HEK293T (cell line): ENCODE data around the gene CALML6.
"Not testable (repeated sequence)": the region's sequence is repeated elsewhere in the genome, so short reads cannot be mapped to it uniquely, and the experiment has no call there.

Experiments
- BHLHE40 ChIP-seq: fragments of 450-650 bp; IDR thresholded peaks from 2 replicates; pipeline ENCODE4 v1.6.1; 2016; ENCODE audit warnings: mild to moderate bottlenecking, moderate library complexity, borderline replicate concordance
- FOXK2 ChIP-seq: fragments of 450-650 bp; IDR thresholded peaks from 2 replicates; pipeline ENCODE4 v1.6.1; 2016; ENCODE audit warnings: mild to moderate bottlenecking
- HDGF ChIP-seq: fragments of 450-650 bp; IDR thresholded peaks from 2 replicates; pipeline ENCODE4 v1.6.1; 2017; ENCODE audit warnings: antibody characterized with exemption, borderline replicate concordance
- PKNOX1 ChIP-seq: fragments of 450-650 bp; IDR thresholded peaks from 2 replicates; pipeline ENCODE4 v1.6.1; 2016
- SP1 ChIP-seq: fragments of 450-650 bp; IDR thresholded peaks from 2 replicates; pipeline ENCODE4 v1.6.1; 2017
- SUZ12 ChIP-seq: fragments of 450-650 bp; IDR thresholded peaks from 2 replicates; pipeline ENCODE4 v1.6.1; 2016; ENCODE audit warnings: mild to moderate bottlenecking

GRCh38 chr1:1883890-1884289, 31.2 kb upstream of the CALML6 start:
- TF ChIP-seq BHLHE40, SP1, SUZ12, FOXK2, HDGF, PKNOX1: not testable (repeated sequence)
